HEK293 (cell line): Measurements from ENCODE around the gene CLTCL1.

ENCODE experiments used
- CTCF ChIA-PET: fragments of 350-600 bp; formaldehyde crosslinking; extraction: SDS; loops from one replicate; lab custom pipeline; 2021; ENCODE audit warnings: antibody characterized with exemption; lab: Yijun Ruan, JAX
- POLR2A ChIA-PET: fragments of 300-600 bp; formaldehyde crosslinking; extraction: SDS; loops from one replicate; lab custom pipeline; 2020; ENCODE audit warnings: antibody characterized with exemption, inconsistent platforms; lab: Yijun Ruan, JAX
- H3K27ac ChIP-seq: fragments of 200-500 bp; sonication (Bioruptor generic); 2 replicates; pipeline ENCODE4 v1.5.1; 2014; ENCODE audit warnings: low read depth, low read length, control low read depth, inconsistent platforms; ENCODE audit errors: extremely low read depth
- H3K36me3 ChIP-seq, 2 experiments: fragments of 200-500 bp in 1 of 2; sonication (Bioruptor generic) in 1 of 2; 1 replicate in 1 of 2; 2 replicates in 1 of 2; pipeline ENCODE4 v1.5.1; 2014 to 2017; ENCODE audit warnings: inconsistent platforms in 2 of 2, low read length in 2 of 2; ENCODE audit not compliant: control insufficient read depth in 2 of 2, insufficient read depth in 1 of 2
- H3K4me1 ChIP-seq: fragments of 200-500 bp; sonication (Bioruptor generic); 2 replicates; pipeline ENCODE4 v1.5.1; 2014; ENCODE audit warnings: mild to moderate bottlenecking, low read length, inconsistent platforms; ENCODE audit not compliant: control insufficient read depth, insufficient read depth
- H3K4me3 ChIP-seq: 2 replicates; pipeline ENCODE4 v1.5.1; 2011; ENCODE audit warnings: low read depth, mild to moderate bottlenecking, control low read depth, low read length, moderate library complexity
- H3K9me3 ChIP-seq: fragments of 200-500 bp; sonication (Bioruptor generic); 2 replicates; pipeline ENCODE4 v1.5.1; 2014; ENCODE audit warnings: low read depth, low read length, inconsistent platforms; ENCODE audit not compliant: control insufficient read depth, insufficient read depth
- EGR2 ChIP-seq: fragments of 450-650 bp; formaldehyde crosslinking; IDR thresholded peaks from 2 replicates; pipeline ENCODE4 v1.5.1; 2016; ENCODE audit warnings: low read depth, missing biosample characterization, missing genetic modification characterization
- GLIS1 ChIP-seq: fragments of 450-650 bp; formaldehyde crosslinking; IDR thresholded peaks from 2 replicates; pipeline ENCODE4 v1.5.1; 2016; ENCODE audit warnings: missing biosample characterization, missing genetic modification characterization
- GLIS2 ChIP-seq: fragments of 450-650 bp; formaldehyde crosslinking; IDR thresholded peaks from 2 replicates; pipeline ENCODE4 v1.5.1; 2016; ENCODE audit warnings: missing biosample characterization, missing genetic modification characterization
- KLF1 ChIP-seq: fragments of 450-650 bp; formaldehyde crosslinking; IDR thresholded peaks from 2 replicates; pipeline ENCODE4 v1.5.1; 2016; ENCODE audit warnings: missing biosample characterization, missing genetic modification characterization
- KLF16 ChIP-seq: fragments of 450-650 bp; formaldehyde crosslinking; IDR thresholded peaks from 2 replicates; pipeline ENCODE4 v1.5.1; 2017; ENCODE audit warnings: missing biosample characterization, missing genetic modification characterization
- KLF9 ChIP-seq: fragments of 450-650 bp; formaldehyde crosslinking; IDR thresholded peaks from 2 replicates; pipeline ENCODE4 v1.5.1; 2016; ENCODE audit warnings: missing biosample characterization, missing genetic modification characterization, low read depth
- OVOL3 ChIP-seq: fragments of 450-650 bp; formaldehyde crosslinking; IDR thresholded peaks from 2 replicates; pipeline ENCODE4 v1.5.1; 2016; ENCODE audit warnings: missing biosample characterization, missing genetic modification characterization
- SP2 ChIP-seq: fragments of 450-650 bp; formaldehyde crosslinking; IDR thresholded peaks from 2 replicates; pipeline ENCODE4 v1.5.1; 2016; ENCODE audit warnings: missing biosample characterization, missing genetic modification characterization
- ZFHX2 ChIP-seq: fragments of 450-650 bp; formaldehyde crosslinking; conservative IDR thresholded peaks from 2 replicates; pipeline ENCODE4 v1.5.1; 2016; ENCODE audit warnings: missing biosample characterization, missing genetic modification characterization
- ZFP69B ChIP-seq: fragments of 450-650 bp; formaldehyde crosslinking; IDR thresholded peaks from 2 replicates; pipeline ENCODE4 v1.5.1; 2016; ENCODE audit warnings: missing biosample characterization, missing genetic modification characterization
- ZIC2 ChIP-seq: fragments of 450-650 bp; formaldehyde crosslinking; IDR thresholded peaks from 2 replicates; pipeline ENCODE4 v1.5.1; 2016; ENCODE audit warnings: missing biosample characterization, missing genetic modification characterization
- ZNF121 ChIP-seq: fragments of 450-650 bp; formaldehyde crosslinking; IDR thresholded peaks from 2 replicates; pipeline ENCODE4 v1.5.1; 2016; ENCODE audit warnings: missing biosample characterization, missing genetic modification characterization
- ZNF138 ChIP-seq: fragments of 450-650 bp; formaldehyde crosslinking; IDR thresholded peaks from 2 replicates; pipeline ENCODE4 v1.5.1; 2016; ENCODE audit warnings: missing biosample characterization, missing genetic modification characterization, borderline replicate concordance
- ZNF146 ChIP-seq: fragments of 450-650 bp; formaldehyde crosslinking; IDR thresholded peaks from 2 replicates; pipeline ENCODE4 v1.5.1; 2016; ENCODE audit warnings: missing biosample characterization, missing genetic modification characterization
- ZNF266 ChIP-seq: fragments of 450-650 bp; formaldehyde crosslinking; IDR thresholded peaks from 2 replicates; pipeline ENCODE4 v1.5.1; 2016; ENCODE audit warnings: missing biosample characterization, missing genetic modification characterization, low read depth
- ZNF341 ChIP-seq: fragments of 450-650 bp; formaldehyde crosslinking; IDR thresholded peaks from 2 replicates; pipeline ENCODE4; 2016; ENCODE audit warnings: low read depth, missing biosample characterization, missing genetic modification characterization
- ZNF558 ChIP-seq: fragments of 450-650 bp; formaldehyde crosslinking; IDR thresholded peaks from 2 replicates; pipeline ENCODE4 v1.5.1; 2016; ENCODE audit warnings: missing biosample characterization, missing genetic modification characterization
- ZNF561 ChIP-seq: fragments of 450-650 bp; IDR thresholded peaks from 2 replicates; pipeline ENCODE4 v1.5.1; 2018; ENCODE audit warnings: missing biosample characterization, missing genetic modification characterization, borderline replicate concordance
- ZNF747 ChIP-seq: fragments of 450-650 bp; formaldehyde crosslinking; IDR thresholded peaks from 2 replicates; pipeline ENCODE4 v1.5.1; 2016; ENCODE audit warnings: missing biosample characterization, missing genetic modification characterization
- ZNF768 ChIP-seq: fragments of 450-650 bp; formaldehyde crosslinking; IDR thresholded peaks from 2 replicates; pipeline ENCODE4 v1.5.1; 2018; ENCODE audit warnings: missing biosample characterization, mild to moderate bottlenecking, missing genetic modification characterization
- ZSCAN23 ChIP-seq: fragments of 450-650 bp; formaldehyde crosslinking; IDR thresholded peaks from 2 replicates; pipeline ENCODE4 v1.5.1; 2016; ENCODE audit warnings: missing biosample characterization, missing genetic modification characterization
- TF ChIP-seq, protein P1 (sequence below): fragments of 450-650 bp; formaldehyde crosslinking; IDR thresholded peaks from 2 replicates; pipeline ENCODE4 v1.5.1; 2016; ENCODE audit warnings: missing biosample characterization, missing genetic modification characterization
- TF ChIP-seq, protein P2 (sequence below): fragments of 450-650 bp; formaldehyde crosslinking; IDR thresholded peaks from 2 replicates; pipeline ENCODE4 v1.5.1; 2016; ENCODE audit warnings: missing biosample characterization, missing genetic modification characterization
- TF ChIP-seq, protein P3 (sequence below): fragments of 450-650 bp; formaldehyde crosslinking; IDR thresholded peaks from 2 replicates; pipeline ENCODE4 v1.5.1; 2016; ENCODE audit warnings: missing biosample characterization, missing genetic modification characterization
- TF ChIP-seq, protein P4 (sequence below): fragments of 450-650 bp; formaldehyde crosslinking; IDR thresholded peaks from 2 replicates; pipeline ENCODE4 v1.5.1; 2016; ENCODE audit warnings: missing biosample characterization, missing genetic modification characterization
- TF ChIP-seq, protein P5 (sequence below): fragments of 450-650 bp; formaldehyde crosslinking; IDR thresholded peaks from 2 replicates; pipeline ENCODE4 v1.5.1; 2016; ENCODE audit warnings: missing biosample characterization, missing genetic modification characterization
- TF ChIP-seq, protein P6 (sequence below): fragments of 450-650 bp; formaldehyde crosslinking; IDR thresholded peaks from 2 replicates; pipeline ENCODE4 v1.5.1; 2017; ENCODE audit warnings: missing biosample characterization, missing genetic modification characterization

CLTCL1 gene

DNA sequence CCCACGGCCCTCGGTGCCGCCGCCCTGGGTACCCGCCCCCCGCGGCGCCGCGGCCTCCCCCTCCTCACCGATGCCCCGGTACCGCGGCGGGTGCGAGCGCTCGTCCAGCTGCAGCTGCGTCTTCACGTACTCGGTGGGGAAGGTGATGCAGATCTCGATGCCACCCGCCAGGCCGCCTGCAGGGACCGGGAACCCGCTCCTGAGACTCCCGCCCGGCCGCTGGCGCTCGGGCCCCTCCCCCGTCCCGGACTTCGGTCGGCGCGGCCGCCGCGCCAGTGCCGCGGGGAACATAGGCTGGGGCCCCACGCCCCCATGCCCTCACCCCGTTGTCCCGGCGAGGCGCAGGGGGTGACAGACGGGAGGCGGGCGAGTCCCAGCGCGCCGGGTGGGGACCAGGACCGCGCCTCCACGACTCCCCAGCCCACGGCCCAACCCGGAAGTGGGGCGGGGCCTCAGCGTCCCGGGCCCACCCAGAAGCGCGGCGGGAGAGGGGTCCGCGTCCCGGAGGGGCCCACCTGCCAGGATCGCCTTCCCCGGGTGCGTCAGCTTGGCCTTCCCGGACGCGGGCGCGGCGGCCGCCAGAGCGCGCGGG lies 113.4 kb downstream of the CLTCL1 start:
- peak overlapping the region; percentile 84 for H3K27ac ChIP-seq
- POLR2A ChIA-PET: interaction anchor here (0.5 to 3.2 kb wide), 18 partner anchors 9 to 452 kb away, joined by 3 to 26 read pairs (median 5); partner anchors contain the start of genes CDC45, CLTCL1, DGCR2 and ESS2
- peaks cover 0 to 46% of the 10 kb centered on the region in 2 experiments; a peak in 1 of 3 replicates for H3K36me3 ChIP-seq
- H3K4me1 ChIP-seq: no peaks in the 10 kb centered on the region; the same call in 1 of the 2 replicates
- no peaks in the 10 kb centered on the region for H3K9me3 ChIP-seq
- CTCF ChIA-PET: interaction anchor here (0.7 to 3.0 kb wide), 22 partner anchors 8 to 452 kb away, joined by 3 to 18 read pairs (median 4); partner anchors contain the start of gene ESS2
- H3K4me3 ChIP-seq: peak overlapping the region; percentile 82
- TF ChIP-seq ZNF768: no peak
- TF ChIP-seq, protein P1, sequence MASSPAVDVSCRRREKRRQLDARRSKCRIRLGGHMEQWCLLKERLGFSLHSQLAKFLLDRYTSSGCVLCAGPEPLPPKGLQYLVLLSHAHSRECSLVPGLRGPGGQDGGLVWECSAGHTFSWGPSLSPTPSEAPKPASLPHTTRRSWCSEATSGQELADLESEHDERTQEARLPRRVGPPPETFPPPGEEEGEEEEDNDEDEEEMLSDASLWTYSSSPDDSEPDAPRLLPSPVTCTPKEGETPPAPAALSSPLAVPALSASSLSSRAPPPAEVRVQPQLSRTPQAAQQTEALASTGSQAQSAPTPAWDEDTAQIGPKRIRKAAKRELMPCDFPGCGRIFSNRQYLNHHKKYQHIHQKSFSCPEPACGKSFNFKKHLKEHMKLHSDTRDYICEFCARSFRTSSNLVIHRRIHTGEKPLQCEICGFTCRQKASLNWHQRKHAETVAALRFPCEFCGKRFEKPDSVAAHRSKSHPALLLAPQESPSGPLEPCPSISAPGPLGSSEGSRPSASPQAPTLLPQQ (tag by site-specific recombination): peak; percentile 96
- TF ChIP-seq ZNF558 (tag by site-specific recombination): no peak
- TF ChIP-seq, protein P2, sequence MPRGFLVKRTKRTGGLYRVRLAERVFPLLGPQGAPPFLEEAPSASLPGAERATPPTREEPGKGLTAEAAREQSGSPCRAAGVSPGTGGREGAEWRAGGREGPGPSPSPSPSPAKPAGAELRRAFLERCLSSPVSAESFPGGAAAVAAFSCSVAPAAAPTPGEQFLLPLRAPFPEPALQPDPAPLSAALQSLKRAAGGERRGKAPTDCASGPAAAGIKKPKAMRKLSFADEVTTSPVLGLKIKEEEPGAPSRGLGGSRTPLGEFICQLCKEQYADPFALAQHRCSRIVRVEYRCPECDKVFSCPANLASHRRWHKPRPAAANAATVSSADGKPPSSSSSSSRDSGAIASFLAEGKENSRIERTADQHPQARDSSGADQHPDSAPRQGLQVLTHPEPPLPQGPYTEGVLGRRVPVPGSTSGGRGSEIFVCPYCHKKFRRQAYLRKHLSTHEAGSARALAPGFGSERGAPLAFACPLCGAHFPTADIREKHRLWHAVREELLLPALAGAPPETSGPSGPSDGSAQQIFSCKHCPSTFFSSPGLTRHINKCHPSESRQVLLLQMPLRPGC (tag by site-specific recombination): 0 out of 2 replicates have a peak, but pooled peaks have one; percentile 4
- TF ChIP-seq ZIC2 (tag by site-specific recombination): peak; percentile 81
- TF ChIP-seq ZNF266 (tag by site-specific recombination): no peak
- no peak for TF ChIP-seq ZSCAN23 (tag by site-specific recombination)
- TF ChIP-seq ZNF341 (tag by site-specific recombination): peak; percentile 70
- TF ChIP-seq, protein P3, sequence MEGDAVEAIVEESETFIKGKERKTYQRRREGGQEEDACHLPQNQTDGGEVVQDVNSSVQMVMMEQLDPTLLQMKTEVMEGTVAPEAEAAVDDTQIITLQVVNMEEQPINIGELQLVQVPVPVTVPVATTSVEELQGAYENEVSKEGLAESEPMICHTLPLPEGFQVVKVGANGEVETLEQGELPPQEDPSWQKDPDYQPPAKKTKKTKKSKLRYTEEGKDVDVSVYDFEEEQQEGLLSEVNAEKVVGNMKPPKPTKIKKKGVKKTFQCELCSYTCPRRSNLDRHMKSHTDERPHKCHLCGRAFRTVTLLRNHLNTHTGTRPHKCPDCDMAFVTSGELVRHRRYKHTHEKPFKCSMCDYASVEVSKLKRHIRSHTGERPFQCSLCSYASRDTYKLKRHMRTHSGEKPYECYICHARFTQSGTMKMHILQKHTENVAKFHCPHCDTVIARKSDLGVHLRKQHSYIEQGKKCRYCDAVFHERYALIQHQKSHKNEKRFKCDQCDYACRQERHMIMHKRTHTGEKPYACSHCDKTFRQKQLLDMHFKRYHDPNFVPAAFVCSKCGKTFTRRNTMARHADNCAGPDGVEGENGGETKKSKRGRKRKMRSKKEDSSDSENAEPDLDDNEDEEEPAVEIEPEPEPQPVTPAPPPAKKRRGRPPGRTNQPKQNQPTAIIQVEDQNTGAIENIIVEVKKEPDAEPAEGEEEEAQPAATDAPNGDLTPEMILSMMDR (tag by site-specific recombination): no peak
- TF ChIP-seq SP2: peak; percentile 28
- TF ChIP-seq KLF16 (tag by site-specific recombination): peak; percentile 54; the same call in 1 of the 2 replicates
- TF ChIP-seq ZNF146 (tag by site-specific recombination): no peak
- TF ChIP-seq EGR2 (tag by site-specific recombination): 0 out of 2 replicates have a peak, but pooled peaks have one; percentile 5
- TF ChIP-seq GLIS2 (tag by site-specific recombination): peak; percentile 93
- TF ChIP-seq GLIS1: peak; percentile 87
- TF ChIP-seq ZFHX2 (tag by site-specific recombination): peak; percentile 37
- TF ChIP-seq ZFP69B (tag by site-specific recombination): peak; percentile 95
- peak; percentile 75; the same call in 1 of the 2 replicates for TF ChIP-seq KLF9
- peak; percentile 69; the same call in 1 of the 2 replicates for TF ChIP-seq ZNF561 (tag by site-specific recombination)
- peak; percentile 77 for TF ChIP-seq KLF1
- TF ChIP-seq OVOL3 (tag by site-specific recombination): no peak
- no peak for TF ChIP-seq ZNF121
- TF ChIP-seq, protein P4, sequence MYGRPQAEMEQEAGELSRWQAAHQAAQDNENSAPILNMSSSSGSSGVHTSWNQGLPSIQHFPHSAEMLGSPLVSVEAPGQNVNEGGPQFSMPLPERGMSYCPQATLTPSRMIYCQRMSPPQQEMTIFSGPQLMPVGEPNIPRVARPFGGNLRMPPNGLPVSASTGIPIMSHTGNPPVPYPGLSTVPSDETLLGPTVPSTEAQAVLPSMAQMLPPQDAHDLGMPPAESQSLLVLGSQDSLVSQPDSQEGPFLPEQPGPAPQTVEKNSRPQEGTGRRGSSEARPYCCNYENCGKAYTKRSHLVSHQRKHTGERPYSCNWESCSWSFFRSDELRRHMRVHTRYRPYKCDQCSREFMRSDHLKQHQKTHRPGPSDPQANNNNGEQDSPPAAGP: peak; percentile 47; the same call in 1 of the 2 replicates
- TF ChIP-seq ZNF138 (tag by site-specific recombination): no peak
- TF ChIP-seq, protein P5, sequence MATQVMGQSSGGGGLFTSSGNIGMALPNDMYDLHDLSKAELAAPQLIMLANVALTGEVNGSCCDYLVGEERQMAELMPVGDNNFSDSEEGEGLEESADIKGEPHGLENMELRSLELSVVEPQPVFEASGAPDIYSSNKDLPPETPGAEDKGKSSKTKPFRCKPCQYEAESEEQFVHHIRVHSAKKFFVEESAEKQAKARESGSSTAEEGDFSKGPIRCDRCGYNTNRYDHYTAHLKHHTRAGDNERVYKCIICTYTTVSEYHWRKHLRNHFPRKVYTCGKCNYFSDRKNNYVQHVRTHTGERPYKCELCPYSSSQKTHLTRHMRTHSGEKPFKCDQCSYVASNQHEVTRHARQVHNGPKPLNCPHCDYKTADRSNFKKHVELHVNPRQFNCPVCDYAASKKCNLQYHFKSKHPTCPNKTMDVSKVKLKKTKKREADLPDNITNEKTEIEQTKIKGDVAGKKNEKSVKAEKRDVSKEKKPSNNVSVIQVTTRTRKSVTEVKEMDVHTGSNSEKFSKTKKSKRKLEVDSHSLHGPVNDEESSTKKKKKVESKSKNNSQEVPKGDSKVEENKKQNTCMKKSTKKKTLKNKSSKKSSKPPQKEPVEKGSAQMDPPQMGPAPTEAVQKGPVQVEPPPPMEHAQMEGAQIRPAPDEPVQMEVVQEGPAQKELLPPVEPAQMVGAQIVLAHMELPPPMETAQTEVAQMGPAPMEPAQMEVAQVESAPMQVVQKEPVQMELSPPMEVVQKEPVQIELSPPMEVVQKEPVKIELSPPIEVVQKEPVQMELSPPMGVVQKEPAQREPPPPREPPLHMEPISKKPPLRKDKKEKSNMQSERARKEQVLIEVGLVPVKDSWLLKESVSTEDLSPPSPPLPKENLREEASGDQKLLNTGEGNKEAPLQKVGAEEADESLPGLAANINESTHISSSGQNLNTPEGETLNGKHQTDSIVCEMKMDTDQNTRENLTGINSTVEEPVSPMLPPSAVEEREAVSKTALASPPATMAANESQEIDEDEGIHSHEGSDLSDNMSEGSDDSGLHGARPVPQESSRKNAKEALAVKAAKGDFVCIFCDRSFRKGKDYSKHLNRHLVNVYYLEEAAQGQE: no peak
- TF ChIP-seq, protein P6, sequence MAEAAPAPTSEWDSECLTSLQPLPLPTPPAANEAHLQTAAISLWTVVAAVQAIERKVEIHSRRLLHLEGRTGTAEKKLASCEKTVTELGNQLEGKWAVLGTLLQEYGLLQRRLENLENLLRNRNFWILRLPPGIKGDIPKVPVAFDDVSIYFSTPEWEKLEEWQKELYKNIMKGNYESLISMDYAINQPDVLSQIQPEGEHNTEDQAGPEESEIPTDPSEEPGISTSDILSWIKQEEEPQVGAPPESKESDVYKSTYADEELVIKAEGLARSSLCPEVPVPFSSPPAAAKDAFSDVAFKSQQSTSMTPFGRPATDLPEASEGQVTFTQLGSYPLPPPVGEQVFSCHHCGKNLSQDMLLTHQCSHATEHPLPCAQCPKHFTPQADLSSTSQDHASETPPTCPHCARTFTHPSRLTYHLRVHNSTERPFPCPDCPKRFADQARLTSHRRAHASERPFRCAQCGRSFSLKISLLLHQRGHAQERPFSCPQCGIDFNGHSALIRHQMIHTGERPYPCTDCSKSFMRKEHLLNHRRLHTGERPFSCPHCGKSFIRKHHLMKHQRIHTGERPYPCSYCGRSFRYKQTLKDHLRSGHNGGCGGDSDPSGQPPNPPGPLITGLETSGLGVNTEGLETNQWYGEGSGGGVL (tag by site-specific recombination): peak; percentile 60
- no peak for TF ChIP-seq ZNF747
